Lower leg skin (tissue), 4 donors: ENCODE results near the gene RNLS. TPM values are rescaled to one million over a fixed set of nuclear protein-coding genes. Genes with fewer than 3 reads are reported as not detected.

ENCODE experiments used
- DNase-seq, 2 donors: peaks; one replicate each; pipeline ENCODE4 v3.0.0-alpha.2; 2019; ENCODE audit warnings: low spot score in 2 of 2
- H3K4me3 ChIP-seq: fragments of 200-600 bp; sonication (generic); 2 replicates; pipeline ENCODE4 v1.5.1; 2017; ENCODE audit warnings: mild to moderate bottlenecking, low read depth; ENCODE audit not compliant: poor library complexity, severe bottlenecking
- POLR2A ChIP-seq, 2 donors: fragments of 450-650 bp; IDR thresholded peaks; one replicate each; pipeline ENCODE4 v1.6.1; 2016 to 2017; ENCODE audit warnings: antibody characterized with exemption in 2 of 2, mild to moderate bottlenecking in 1 of 2, moderate library complexity in 1 of 2
- WGBS, 2 donors: methylation state at CpG; one replicate each; pipeline ENCODE4 v1.1.5; 2018; 5-methylcytosine and 5-hydroxymethylcytosine counted together
- intact Hi-C: fragments of 100-400 bp; cut with DNase I; formaldehyde crosslinking; loops from one replicate; pipeline ENCODE4 v1.15.0; 2023; ENCODE audit warnings: low total_unique reads
- total RNA-seq, 4 donors: library from RNA; depleted of rRNA; stranded (reverse); fragments of >200 nt; gene quantifications; one replicate each; pipeline ENCODE4 v1.1.0, GENCODE V29; 2016
- TF ChIP-seq, protein P1 (sequence below), 3 donors: fragments of 450-650 bp; IDR thresholded peaks; one replicate each; pipeline ENCODE4 v1.5.1; 2016; ENCODE audit warnings: antibody characterized with exemption in 3 of 3, mild to moderate bottlenecking in 3 of 3, moderate library complexity in 2 of 3

Gene RNLS
- total RNA-seq, 4 donors from 2014 or later, result 6.8 to 18.3 (median 10.9) TPM

DNA sequence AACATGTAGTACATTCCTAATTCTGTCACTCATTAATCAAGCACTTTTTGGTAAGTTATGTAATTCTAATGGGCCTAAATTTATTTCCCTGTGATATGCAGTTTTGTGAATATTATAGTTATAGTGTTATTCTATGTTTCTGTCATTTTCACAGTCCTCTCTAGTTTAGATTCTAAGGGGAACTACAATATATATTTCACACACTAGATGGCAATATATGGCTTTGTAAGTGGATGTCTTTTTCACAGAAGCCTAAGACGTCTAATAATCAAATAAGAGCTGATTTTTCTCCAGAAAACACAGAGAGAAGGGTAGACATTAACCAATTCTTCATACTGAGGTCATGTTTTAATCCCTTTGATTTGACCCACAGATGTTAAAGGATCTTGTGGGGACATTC, 18.0 kb downstream of the RNLS start:
- intact Hi-C loops, result no loop called here
- DNase-seq, result no peak

DNA sequence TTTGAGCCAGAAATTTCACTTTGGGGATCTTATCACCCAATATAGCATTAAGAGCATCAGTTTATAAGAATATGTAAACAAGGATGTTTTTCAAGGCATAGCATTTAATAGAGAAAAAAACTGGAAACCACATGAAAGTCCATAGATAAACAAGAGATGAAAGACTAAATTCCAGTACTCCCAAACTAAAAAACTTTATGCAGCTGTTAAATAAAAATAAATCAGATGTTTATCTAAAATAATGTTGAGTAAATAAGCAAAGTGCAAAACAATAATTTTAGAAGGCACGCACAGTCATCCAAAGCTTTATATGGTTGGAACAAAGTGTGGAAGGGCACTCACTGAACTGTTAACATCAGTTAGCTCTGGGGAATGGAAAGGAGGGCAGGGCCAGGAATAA, 21.0 kb downstream of the RNLS start:
- DNase-seq, result no peak
- TF ChIP-seq, protein P1, sequence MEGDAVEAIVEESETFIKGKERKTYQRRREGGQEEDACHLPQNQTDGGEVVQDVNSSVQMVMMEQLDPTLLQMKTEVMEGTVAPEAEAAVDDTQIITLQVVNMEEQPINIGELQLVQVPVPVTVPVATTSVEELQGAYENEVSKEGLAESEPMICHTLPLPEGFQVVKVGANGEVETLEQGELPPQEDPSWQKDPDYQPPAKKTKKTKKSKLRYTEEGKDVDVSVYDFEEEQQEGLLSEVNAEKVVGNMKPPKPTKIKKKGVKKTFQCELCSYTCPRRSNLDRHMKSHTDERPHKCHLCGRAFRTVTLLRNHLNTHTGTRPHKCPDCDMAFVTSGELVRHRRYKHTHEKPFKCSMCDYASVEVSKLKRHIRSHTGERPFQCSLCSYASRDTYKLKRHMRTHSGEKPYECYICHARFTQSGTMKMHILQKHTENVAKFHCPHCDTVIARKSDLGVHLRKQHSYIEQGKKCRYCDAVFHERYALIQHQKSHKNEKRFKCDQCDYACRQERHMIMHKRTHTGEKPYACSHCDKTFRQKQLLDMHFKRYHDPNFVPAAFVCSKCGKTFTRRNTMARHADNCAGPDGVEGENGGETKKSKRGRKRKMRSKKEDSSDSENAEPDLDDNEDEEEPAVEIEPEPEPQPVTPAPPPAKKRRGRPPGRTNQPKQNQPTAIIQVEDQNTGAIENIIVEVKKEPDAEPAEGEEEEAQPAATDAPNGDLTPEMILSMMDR (IDR thresholded peaks at IDR 0.05), result no peak
- TF ChIP-seq POLR2A (IDR thresholded peaks at IDR 0.05), result no peak
- 89 to 96% methylated on average over 1 of the region's 1 CpG for WGBS, 2 donors
- no peak overlapping the region for H3K4me3 ChIP-seq
- intact Hi-C loops, result no loop called here

More for the DNA sequence above, 18.0 kb downstream of the RNLS start:
- 0 to 4% methylated on average over 1 of the region's 1 CpG for WGBS, 2 donors
- H3K4me3 ChIP-seq, result no peak overlapping the region
- no peak for TF ChIP-seq POLR2A (IDR thresholded peaks at IDR 0.05)
- TF ChIP-seq, protein P1 (IDR thresholded peaks at IDR 0.05), result no peak

DNA sequence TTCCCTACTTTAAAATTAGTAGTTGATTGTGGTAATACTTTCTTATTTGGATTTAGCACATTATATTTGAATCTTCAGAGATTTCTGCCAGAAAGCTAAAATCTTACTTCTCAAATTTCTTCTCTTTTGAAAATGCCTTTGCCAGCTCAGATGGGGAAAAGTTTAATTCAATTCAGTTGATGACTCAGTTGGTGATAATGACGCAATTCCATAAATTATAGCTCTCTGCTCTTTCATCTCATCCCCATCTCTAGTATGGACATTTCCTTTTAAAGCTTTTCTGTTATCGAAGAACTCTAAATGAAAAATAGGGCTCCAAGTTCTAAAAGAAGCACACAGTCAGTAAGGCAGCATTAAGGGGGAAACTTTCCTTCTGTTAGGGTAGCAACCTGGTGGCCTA, 25.5 kb downstream of the RNLS start:
- WGBS, 2 donors, result 41 to 42% methylated on average over 2 of the region's 2 CpGs
- intact Hi-C loops, result loop anchor here (10.0 kb wide), 1 partner anchor 703 kb away; no protein-coding TSS in a partner anchor
- H3K4me3 ChIP-seq, result no peak overlapping the region
- DNase-seq, result no peak
- TF ChIP-seq, protein P1 (IDR thresholded peaks at IDR 0.05), result no peak
- TF ChIP-seq POLR2A (IDR thresholded peaks at IDR 0.05), result no peak

DNA sequence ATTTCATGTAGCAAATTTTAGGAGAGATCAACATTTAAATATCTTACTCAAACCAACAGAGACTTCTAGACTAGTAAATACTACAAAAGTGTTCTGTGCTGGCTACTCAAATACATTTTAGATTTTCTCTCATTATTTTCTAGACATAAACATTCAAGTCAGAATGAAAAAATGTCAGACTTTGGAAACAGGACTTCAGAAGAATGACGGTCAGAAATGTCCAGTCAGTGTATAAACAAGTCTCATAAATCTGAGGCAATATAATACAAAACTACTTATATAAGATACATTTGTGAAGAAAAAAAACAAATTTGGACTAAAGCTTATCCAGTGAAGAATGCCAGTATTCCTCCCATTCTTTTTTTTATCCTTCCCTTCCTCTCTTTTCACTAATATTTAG, 25.9 kb downstream of the RNLS start:
- no peak for DNase-seq
- TF ChIP-seq, protein P1 (IDR thresholded peaks at IDR 0.05), result no peak
- no peak for TF ChIP-seq POLR2A (IDR thresholded peaks at IDR 0.05)
- H3K4me3 ChIP-seq, result no peak overlapping the region
- intact Hi-C loops, result loop anchor here (10.0 kb wide), 1 partner anchor 702 kb away; no protein-coding TSS in a partner anchor
- 66 to 73% methylated on average over 1 of the region's 1 CpG for WGBS, 2 donors

DNA sequence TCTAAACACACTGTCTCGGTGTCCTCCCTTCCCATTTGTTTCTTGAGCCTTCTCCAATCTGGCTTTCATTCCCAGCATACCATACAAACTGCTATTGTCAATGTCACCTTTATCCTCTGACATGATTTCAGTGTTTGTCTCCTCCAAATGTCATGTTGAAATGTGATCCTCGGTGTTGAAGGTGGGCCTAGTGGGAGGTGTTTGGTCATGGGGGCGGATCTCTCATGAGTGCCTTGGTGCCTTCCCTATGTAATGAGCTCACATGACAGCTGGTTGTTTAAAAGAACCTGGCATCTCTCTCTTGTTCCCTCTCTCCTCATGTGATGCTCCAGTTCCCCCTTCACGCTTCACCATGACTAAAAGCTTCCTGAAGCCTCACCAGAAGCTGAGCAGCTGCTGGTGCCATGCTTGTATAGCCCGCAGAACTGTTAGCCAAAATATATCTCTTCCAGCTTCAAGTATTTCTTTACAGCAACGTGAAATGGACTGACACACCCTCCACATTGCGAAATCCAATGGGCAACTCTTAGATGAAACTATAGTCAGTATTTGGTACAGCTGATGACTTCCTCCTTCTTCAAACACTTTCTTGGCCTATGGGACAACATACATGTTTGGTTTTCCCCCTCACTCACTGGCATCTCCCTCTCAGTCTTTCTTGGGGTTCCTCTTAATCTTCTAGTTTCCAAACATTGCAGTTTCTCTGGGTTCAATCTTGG, 27.8 kb downstream of the RNLS start:
- H3K4me3 ChIP-seq, result no peak overlapping the region
- TF ChIP-seq POLR2A (IDR thresholded peaks at IDR 0.05), result no peak
- TF ChIP-seq, protein P1 (IDR thresholded peaks at IDR 0.05), result no peak
- DNase-seq, result no peak
- intact Hi-C loops, result loop anchor here (10.0 kb wide), 1 partner anchor 701 kb away; no protein-coding TSS in a partner anchor
- 77 to 80% methylated on average over 7 of the region's 7 CpGs for WGBS, 2 donors
